A549 (cell line): ENCODE data around the gene GSDMA. TPM values are rescaled to one million over a fixed set of nuclear protein-coding genes. Genes with fewer than 3 reads are reported as not detected.

Experiments used
- ATAC-seq, 2 experiments: fragments of 200-7000 bp in 1 of 2; fragments of >200 bp in 1 of 2; cut with Nextera tagmentation in 1 of 2; cut with Tn5 transposase in 1 of 2; 3 replicates each; pipeline versions ENCODE4 v1.8.0 to v1.9.1; 2018 to 2020; ENCODE audit warnings: mild to moderate bottlenecking in 1 of 2, moderate library complexity in 1 of 2
- CTCF ChIA-PET: fragments of 300-600 bp; sonication (Branson Sonifier 250); formaldehyde crosslinking; extraction: SDS; loops from one replicate; lab custom pipeline; 2021; ENCODE audit warnings: antibody characterized with exemption, inconsistent platforms; lab: Yijun Ruan, JAX
- POLR2A ChIA-PET: fragments of 350-600 bp; formaldehyde crosslinking; extraction: SDS; loops from one replicate; lab custom pipeline; 2021; ENCODE audit warnings: antibody characterized with exemption, inconsistent platforms; lab: Yijun Ruan, JAX
- DNase-seq, 2 experiments: peaks; one replicate each; pipeline versions ENCODE4 v3.0.0 to v3.0.0-alpha.2; 2011 to 2016; ENCODE audit warnings: low read depth in 1 of 2, low spot score in 1 of 2
- FAIRE-seq: peaks from 2 replicates; lab custom pipeline; 2011; peaks lifted over from hg19 to GRCh38; lab: Jason Lieb, UNC
- H3K27ac ChIP-seq, 2 experiments: fragments of >200 bp; sonication (Bioruptor Twin); formaldehyde crosslinking; 3 replicates each; pipeline ENCODE4 v1.5.1; 2016 to 2017
- H3K4me1 ChIP-seq: fragments of >200 bp; sonication (Bioruptor Twin); formaldehyde crosslinking; 3 replicates; pipeline ENCODE4 v1.6.1; 2016
- H3K4me2 ChIP-seq: fragments of >200 bp; sonication (Bioruptor Twin); formaldehyde crosslinking; 3 replicates; pipeline ENCODE4 v1.6.1; 2016
- H3K4me3 ChIP-seq: fragments of >200 bp; sonication (Bioruptor Twin); formaldehyde crosslinking; 3 replicates; pipeline ENCODE4 v1.5.1; 2016
- H3K9me3 ChIP-seq: fragments of >200 bp; sonication (Bioruptor Twin); formaldehyde crosslinking; 3 replicates; pipeline ENCODE4 v1.6.1; 2016
- BHLHE40 ChIP-seq: IDR thresholded peaks from 2 replicates; pipeline ENCODE4 v1.6.1; 2012; ENCODE audit warnings: low read depth, low read length, inconsistent platforms
- CBX2 ChIP-seq: fragments of 200-600 bp; sonication (generic); IDR thresholded peaks from 2 replicates; pipeline ENCODE4 v1.6.1; 2016; ENCODE audit warnings: low read depth, mild to moderate bottlenecking, borderline replicate concordance
- CHD4 ChIP-seq: fragments of 200-600 bp; sonication (generic); IDR thresholded peaks from 2 replicates; pipeline ENCODE4 v1.6.1; 2016; ENCODE audit warnings: antibody characterized with exemption, mild to moderate bottlenecking, borderline replicate concordance
- EHF ChIP-seq: fragments of 250-450 bp; sonication (Bioruptor Pico); IDR thresholded peaks from 2 replicates; pipeline ENCODE4 v1.5.0; 2020; ENCODE audit warnings: mild to moderate bottlenecking
- FOSB ChIP-seq: fragments of 250-450 bp; sonication (Bioruptor Pico); IDR thresholded peaks from 2 replicates; pipeline ENCODE4 v1.5.0; 2020; ENCODE audit warnings: mild to moderate bottlenecking, moderate library complexity
- HDAC2 ChIP-seq: fragments of 200-600 bp; sonication (generic); IDR thresholded peaks from 2 replicates; pipeline ENCODE4 v1.6.1; 2016
- JUN ChIP-seq, 2 experiments: fragments of >200 bp; sonication (Bioruptor Twin); formaldehyde crosslinking; IDR thresholded peaks; 2 replicates in 1 of 2; 3 replicates in 1 of 2; pipeline ENCODE4 v1.6.1; 2016 to 2017
- KDM1A ChIP-seq: fragments of 200-600 bp; sonication (generic); IDR thresholded peaks from 2 replicates; pipeline ENCODE4 v1.6.1; 2016; ENCODE audit warnings: low read depth, mild to moderate bottlenecking
- MAZ ChIP-seq: fragments of 150-350 bp; IDR thresholded peaks from 2 replicates; pipeline ENCODE4 v1.6.1; 2014; ENCODE audit warnings: antibody characterized with exemption, low read depth, low read length, borderline replicate concordance
- POLR2A ChIP-seq: IDR thresholded peaks from 2 replicates; pipeline ENCODE4 v1.6.1; 2012; ENCODE audit warnings: mild to moderate bottlenecking, low read length
- RCOR1 ChIP-seq: fragments of 150-350 bp; IDR thresholded peaks from 2 replicates; pipeline ENCODE4 v1.6.1; 2014; ENCODE audit warnings: antibody characterized with exemption, low read length, low read depth
- RNF2 ChIP-seq: fragments of 200-600 bp; sonication (generic); IDR thresholded peaks from 2 replicates; pipeline ENCODE4 v1.6.1; 2016; ENCODE audit warnings: low read depth, mild to moderate bottlenecking, antibody characterized with exemption, moderate library complexity, borderline replicate concordance
- ZC3H11A ChIP-seq: fragments of 450-650 bp; IDR thresholded peaks from 2 replicates; pipeline ENCODE4 v1.6.1; 2014; ENCODE audit warnings: antibody characterized with exemption, mild to moderate bottlenecking
- ZFP36 ChIP-seq: fragments of 450-650 bp; IDR thresholded peaks from 2 replicates; pipeline ENCODE4 v1.6.1; 2014; ENCODE audit warnings: borderline replicate concordance; ENCODE audit not compliant: partially characterized antibody
- ZNF302 ChIP-seq: fragments of 250-450 bp; sonication (Bioruptor Pico); IDR thresholded peaks from 2 replicates; pipeline ENCODE4 v1.9.0; 2021; ENCODE audit warnings: inconsistent platforms, mild to moderate bottlenecking, moderate library complexity
- WGBS: methylation state at CpG from one replicate; pipeline ENCODE4 v1.1.6; 2017; ENCODE audit errors: missing lambda C conversion rate; 5-methylcytosine and 5-hydroxymethylcytosine counted together
- polyA plus RNA-seq, 4 experiments: library from polyadenylated mRNA; depleted of rRNA in 3 of 4; stranded (reverse); fragments of >200 nt; fragmentation: RNase III in 1 of 4; extraction: RNeasy Plus Mini Kit Qiagen cat#74134 plus additional on column Dnase treatment in 1 of 4; gene quantifications; 2 replicates in 3 of 4; 3 replicates in 1 of 4; pipeline ENCODE4 v1.2.3, GENCODE V29; 2011 to 2017
- TF ChIP-seq, protein P1 (sequence below): IDR thresholded peaks from 2 replicates; pipeline ENCODE4 v1.6.1; 2012
- TF ChIP-seq, protein P2 (sequence below): fragments of 250-450 bp; sonication (Bioruptor Pico); IDR thresholded peaks from 2 replicates; pipeline ENCODE4 v1.5.0; 2021; ENCODE audit warnings: mild to moderate bottlenecking, moderate library complexity, borderline replicate concordance
- TF ChIP-seq, protein P3 (sequence below): fragments of 150-350 bp; IDR thresholded peaks from 2 replicates; pipeline ENCODE4 v1.6.1; 2014; ENCODE audit warnings: low read depth, mild to moderate bottlenecking, low read length
- TF ChIP-seq, protein P4 (sequence below): fragments of 250-450 bp; sonication (Bioruptor Pico); IDR thresholded peaks from 2 replicates; pipeline ENCODE4 v1.5.0; 2020; ENCODE audit warnings: low read depth, mild to moderate bottlenecking, moderate library complexity

GSDMA gene
- polyA plus RNA-seq, 2 of the 4 experiments (the other 2 are of a cell fraction): not detected

DNA sequence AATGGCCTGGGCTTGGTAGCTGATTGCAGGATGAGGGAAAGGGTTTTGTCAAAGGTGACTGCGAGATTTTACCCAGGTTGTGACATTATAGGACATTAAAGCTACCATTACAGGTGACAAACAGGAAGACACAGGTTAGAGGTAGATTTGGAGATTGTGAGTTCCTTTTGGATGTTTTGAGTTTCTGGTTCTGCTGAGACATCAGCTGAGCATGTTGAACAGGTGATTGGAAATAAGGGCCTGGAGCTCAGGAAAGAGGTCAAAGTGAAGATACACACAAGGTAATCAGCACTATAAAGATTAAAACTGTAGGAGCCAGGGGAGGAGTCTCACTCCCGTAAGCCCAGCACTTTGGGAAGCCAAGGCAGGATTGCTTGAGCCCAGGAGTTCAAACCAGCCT is 6.0 kb downstream of the GSDMA start:
- CTCF ChIA-PET: interaction anchor here (0.7 to 19.9 kb wide), 6 partner anchors 9 to 107 kb away, joined by 3 to 405 read pairs (median 4); partner anchors contain the start of genes GSDMA and PSMD3
- no peaks in the 10 kb centered on the region for H3K4me1 ChIP-seq
- no peak overlapping the region for H3K4me2 ChIP-seq
- no peaks in the 10 kb centered on the region for H3K9me3 ChIP-seq
- no peak overlapping the region for H3K27ac ChIP-seq
- POLR2A ChIA-PET: interaction anchor here (1.7 kb wide), 1 partner anchor 12 kb away, joined by 10 read pairs; the partner anchor contains the start of gene PSMD3
- DNase-seq (no peak), ATAC-seq (no peak), FAIRE-seq (no peak)
- no peak overlapping the region for H3K4me3 ChIP-seq
- WGBS: 39% methylated on average over 2 of the region's 2 CpGs
- TF ChIP-seq CHD4 (no peak), MAZ (no peak), ZNF302 (CRISPR knock-in tag) (no peak), RNF2 (no peak), HDAC2 (no peak), EHF (CRISPR knock-in tag) (no peak), ZFP36 (no peak), CBX2 (no peak), JUN (IDR thresholded peaks at IDR 0.05) (no peak), BHLHE40 (no peak), KDM1A (no peak)
- TF ChIP-seq, protein P1, sequence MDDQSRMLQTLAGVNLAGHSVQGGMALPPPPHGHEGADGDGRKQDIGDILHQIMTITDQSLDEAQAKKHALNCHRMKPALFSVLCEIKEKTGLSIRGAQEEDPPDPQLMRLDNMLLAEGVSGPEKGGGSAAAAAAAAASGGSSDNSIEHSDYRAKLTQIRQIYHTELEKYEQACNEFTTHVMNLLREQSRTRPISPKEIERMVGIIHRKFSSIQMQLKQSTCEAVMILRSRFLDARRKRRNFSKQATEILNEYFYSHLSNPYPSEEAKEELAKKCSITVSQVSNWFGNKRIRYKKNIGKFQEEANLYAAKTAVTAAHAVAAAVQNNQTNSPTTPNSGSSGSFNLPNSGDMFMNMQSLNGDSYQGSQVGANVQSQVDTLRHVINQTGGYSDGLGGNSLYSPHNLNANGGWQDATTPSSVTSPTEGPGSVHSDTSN: no peak
- TF ChIP-seq, protein P2, sequence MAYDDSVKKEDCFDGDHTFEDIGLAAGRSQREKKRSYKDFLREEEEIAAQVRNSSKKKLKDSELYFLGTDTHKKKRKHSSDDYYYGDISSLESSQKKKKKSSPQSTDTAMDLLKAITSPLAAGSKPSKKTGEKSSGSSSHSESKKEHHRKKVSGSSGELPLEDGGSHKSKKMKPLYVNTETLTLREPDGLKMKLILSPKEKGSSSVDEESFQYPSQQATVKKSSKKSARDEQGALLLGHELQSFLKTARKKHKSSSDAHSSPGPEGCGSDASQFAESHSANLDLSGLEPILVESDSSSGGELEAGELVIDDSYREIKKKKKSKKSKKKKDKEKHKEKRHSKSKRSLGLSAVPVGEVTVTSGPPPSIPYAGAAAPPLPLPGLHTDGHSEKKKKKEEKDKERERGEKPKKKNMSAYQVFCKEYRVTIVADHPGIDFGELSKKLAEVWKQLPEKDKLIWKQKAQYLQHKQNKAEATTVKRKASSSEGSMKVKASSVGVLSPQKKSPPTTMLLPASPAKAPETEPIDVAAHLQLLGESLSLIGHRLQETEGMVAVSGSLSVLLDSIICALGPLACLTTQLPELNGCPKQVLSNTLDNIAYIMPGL (CRISPR knock-in tag): no peak
- TF ChIP-seq, protein P3, sequence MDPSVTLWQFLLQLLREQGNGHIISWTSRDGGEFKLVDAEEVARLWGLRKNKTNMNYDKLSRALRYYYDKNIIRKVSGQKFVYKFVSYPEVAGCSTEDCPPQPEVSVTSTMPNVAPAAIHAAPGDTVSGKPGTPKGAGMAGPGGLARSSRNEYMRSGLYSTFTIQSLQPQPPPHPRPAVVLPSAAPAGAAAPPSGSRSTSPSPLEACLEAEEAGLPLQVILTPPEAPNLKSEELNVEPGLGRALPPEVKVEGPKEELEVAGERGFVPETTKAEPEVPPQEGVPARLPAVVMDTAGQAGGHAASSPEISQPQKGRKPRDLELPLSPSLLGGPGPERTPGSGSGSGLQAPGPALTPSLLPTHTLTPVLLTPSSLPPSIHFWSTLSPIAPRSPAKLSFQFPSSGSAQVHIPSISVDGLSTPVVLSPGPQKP: no peak

DNA sequence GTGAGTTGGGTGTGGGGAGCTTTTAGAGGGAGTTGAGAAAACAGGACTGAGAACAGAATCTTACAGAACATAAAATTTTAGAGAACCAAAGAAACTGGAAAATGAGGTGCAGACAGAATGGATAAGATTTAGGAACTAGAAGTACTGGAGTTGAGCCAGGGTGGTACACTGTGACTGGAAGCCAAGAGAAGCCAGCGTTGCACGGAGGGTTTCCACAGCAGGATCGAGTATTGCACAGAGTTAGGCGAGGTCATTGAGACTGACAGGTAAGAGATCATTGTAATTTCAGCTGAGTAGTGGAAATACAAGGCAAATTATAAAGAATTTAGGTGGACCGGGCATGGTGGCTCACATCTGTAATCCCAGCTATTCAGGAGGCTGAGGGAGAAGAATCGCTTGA is 6.6 kb downstream of the GSDMA start:
- no peak overlapping the region for H3K4me2 ChIP-seq
- no peak for DNase-seq
- 64% methylated on average over 6 of the region's 6 CpGs for WGBS
- ChIA-PET CTCF (interaction anchor here (0.6 to 19.9 kb wide), 7 partner anchors 9 to 148 kb away, joined by 3 to 405 read pairs (median 4); partner anchors contain the start of genes GSDMA and PSMD3), POLR2A (interaction anchor here (1.7 kb wide), 1 partner anchor 11 kb away, joined by 10 read pairs; the partner anchor contains the start of gene PSMD3)
- no peak overlapping the region for H3K27ac ChIP-seq
- FAIRE-seq: no peak
- no peak for ATAC-seq
- TF ChIP-seq RCOR1 (no peak), FOSB (CRISPR knock-in tag) (no peak), CHD4 (no peak), ZC3H11A (no peak), BHLHE40 (no peak), POLR2A (no peak)
- TF ChIP-seq, protein P3: no peak
- TF ChIP-seq, protein P4, sequence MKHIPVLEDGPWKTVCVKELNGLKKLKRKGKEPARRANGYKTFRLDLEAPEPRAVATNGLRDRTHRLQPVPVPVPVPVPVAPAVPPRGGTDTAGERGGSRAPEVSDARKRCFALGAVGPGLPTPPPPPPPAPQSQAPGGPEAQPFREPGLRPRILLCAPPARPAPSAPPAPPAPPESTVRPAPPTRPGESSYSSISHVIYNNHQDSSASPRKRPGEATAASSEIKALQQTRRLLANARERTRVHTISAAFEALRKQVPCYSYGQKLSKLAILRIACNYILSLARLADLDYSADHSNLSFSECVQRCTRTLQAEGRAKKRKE (CRISPR knock-in tag): no peak
- no peak overlapping the region for H3K4me3 ChIP-seq
- H3K4me1 ChIP-seq: no peaks in the 10 kb centered on the region
- no peaks in the 10 kb centered on the region for H3K9me3 ChIP-seq
